ENCODE results near the gene ZNF19. TPM values are rescaled to one million over a fixed set of nuclear protein-coding genes. Genes with fewer than 3 reads are reported as not detected.

Gene ZNF19
- total RNA-seq, 1 experiment from 2014 or later = 5.3 TPM

DNA sequence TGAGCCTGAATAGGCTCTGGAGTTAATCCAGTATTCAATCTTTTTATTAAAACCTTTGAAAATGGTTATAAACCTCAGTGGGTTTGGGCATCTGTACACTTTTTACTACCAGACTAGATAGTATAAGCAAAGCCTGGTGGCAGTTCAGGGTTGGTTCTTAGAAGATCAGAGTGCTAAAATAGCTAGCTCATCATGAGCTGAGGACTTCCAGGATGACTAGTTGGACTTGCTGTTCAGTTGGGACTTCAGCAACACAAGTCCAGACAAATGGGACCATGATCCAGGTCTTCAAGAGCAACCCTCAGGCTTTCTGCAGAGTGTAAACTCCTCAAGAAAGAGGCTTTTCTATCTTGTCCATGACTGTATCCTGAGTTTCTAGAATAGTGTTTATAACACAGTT is 1.2 kb upstream of the ZNF19 start:
- DNase-seq (ENCODE audit: low read depth) = no peak

DNA sequence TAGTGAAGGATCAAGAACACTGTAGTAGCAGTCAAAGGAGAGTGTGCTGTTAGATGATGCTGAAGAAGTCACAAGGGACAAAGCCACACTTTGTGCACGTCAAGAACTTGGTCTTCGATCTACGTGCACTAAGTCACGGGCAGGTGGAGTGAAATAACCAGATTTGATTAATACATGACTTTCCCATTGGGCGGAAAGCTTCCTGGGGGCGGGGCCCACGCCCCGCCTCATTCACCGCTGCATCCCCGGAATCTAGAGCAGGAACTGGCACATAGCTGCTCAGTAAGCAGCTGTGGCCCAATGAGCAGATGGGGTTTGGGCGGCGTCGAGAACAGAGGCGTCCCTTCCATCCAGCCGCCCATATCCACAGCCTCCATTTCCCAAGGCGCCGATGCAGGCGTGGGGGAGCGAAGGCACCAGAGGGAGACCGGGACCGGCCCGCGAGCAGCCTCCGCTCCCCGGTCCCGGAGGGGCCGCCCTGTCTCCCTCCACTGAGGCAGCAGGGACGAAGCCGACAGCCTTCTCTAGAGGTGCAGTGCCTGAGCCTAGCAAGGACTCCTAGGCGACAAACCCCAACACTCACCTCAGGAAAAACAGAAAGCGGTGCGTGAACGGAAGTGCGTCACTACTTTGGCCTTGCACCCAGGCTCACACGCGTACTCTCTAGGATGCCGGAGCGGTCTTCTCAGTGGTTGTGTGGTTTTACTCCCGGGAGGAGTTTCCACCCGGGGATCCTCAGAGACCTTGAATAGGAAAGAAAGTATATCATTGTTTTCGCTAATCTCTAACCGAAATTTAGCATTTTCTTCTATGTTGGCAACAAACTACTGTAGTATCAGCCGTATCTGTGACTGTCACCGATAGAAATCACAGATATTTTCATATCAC is 4.9 kb downstream of the ZNF19 start:
- peak; percentile 92 for DNase-seq (ENCODE audit: low read depth)

DNA sequence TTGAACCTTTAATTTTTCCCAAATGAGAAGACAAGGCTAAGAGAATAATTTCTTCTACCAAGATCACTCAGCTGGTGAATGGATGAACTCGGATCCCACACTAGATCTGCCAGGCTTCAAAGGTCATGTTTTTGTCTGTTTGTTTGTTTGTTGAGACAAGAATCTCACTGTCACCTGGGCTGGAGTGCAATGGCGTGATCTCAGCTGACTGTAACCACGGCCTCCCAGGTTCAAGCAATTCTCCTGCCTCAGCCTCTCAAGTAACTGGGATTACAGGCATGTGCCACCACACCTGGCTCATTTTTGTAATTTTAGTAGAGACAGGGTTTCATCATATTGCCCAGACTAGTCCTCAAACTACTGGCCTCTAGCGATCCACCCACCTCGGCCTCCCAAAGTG is 6.6 kb downstream of the ZNF19 start:
- DNase-seq (ENCODE audit: low read depth) = no peak

DNA sequence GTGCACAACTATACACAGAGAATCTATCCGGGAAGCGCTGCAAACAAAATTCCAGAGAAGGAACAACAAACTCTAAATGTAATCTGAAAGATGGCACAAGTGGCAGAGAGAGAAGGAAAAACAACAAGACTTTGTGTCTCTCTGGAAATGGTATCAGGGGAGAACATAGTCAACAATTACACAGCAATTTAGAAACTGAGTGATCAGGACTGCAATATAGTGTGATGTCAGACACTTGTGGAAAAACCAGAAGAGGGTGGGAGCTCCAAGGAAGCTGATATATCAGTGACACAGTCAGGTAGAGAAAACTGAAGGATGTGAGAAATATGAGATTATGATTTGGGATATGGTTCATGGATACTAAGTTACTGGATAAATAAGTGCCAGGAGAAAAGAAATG is 8.2 kb downstream of the ZNF19 start:
- DNase-seq (ENCODE audit: low read depth) = no peak

DNA sequence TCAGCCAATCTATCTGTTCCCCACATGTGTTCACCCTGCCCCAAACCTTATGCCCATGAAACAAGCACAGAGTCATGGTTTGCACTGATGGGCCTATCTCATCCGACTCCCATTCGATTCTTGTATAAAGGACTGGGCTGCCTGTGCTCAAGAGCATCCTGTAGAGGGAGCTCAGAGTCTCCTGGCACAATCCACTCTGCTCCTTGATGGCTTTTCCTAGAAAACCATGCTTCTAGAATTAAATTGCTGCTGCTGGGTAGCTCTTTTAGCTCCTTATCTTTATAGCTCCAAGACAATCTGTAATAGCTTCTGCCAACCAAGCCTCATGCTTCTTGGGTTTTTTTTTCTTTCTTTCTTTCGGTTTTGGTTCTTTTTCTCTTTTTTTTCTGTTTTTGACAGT is 9.7 kb downstream of the ZNF19 start:
- peak; percentile 28 for DNase-seq (ENCODE audit: low read depth)

DNA sequence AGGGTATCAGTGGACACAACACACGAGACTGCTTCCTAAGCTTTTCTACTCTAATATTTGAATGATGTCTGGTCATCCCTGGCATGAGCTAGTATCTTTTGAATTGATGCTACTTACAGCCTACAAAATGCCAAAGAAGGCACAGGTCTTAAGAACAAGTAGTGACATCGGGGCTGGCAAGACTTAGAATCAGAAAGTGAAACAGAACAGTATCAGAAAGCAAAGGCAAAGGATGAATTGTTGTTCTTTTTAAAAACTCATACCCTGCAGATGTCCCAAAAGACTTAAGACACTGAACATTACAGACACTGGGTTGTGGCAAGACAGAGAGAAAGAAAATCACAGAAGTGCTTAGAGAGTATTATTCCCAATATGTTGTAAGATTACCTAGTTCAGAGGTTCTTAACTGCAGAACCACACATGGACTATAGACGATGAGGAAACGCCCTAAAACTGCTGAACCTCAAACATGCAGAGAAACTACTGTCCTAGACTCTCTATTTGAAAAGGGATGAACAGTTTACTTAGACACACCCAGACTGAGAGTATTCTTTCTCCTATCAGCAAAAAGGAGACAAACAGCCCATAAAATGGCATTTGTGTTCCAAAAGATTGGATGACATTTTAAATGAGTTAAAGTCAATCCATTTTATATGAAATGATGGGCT is 12.5 kb downstream of the ZNF19 start:
- no peak for DNase-seq (ENCODE audit: low read depth)

DNA sequence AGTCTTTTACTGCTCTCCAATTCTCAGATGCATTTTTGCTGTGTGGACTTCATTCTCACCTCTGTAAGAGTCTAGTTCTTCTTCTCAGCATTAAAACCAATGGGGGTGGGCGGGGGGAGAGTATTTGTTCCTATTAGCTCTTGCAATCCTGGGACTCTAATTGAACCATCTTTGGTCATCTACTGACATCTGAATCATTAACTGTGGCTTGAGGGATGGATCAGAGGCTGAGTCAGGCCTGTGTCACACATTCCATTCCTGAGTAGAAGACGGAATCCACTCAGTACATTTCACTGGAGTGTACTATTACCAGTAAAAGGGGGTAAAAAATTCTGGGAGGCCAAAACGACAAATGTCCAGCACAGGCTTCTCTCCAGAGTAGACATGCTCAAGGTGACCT is 14.3 kb downstream of the ZNF19 start:
- peak; percentile 96 for DNase-seq (ENCODE audit: low read depth)

DNA sequence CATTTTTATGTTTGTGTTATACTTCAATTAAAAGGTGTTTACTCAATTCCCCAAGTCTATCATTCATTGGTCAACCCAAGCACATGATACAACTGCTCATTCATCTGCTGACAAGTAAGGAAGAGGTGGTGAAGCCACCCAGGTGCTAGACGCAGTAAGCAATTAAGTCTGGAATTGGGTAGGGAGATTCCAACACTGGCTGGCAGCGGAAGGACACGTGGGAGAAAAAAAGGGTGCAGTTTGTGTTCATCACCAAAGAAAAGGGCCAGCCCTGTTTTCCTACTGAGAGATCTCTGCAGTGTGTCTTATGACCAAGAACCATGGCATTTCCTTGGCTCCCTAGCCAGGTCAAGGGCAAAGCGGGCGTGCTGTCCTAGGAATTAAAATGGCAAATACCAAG is 15.2 kb downstream of the ZNF19 start:
- DNase-seq (ENCODE audit: low read depth) = peak; percentile 64

DNA sequence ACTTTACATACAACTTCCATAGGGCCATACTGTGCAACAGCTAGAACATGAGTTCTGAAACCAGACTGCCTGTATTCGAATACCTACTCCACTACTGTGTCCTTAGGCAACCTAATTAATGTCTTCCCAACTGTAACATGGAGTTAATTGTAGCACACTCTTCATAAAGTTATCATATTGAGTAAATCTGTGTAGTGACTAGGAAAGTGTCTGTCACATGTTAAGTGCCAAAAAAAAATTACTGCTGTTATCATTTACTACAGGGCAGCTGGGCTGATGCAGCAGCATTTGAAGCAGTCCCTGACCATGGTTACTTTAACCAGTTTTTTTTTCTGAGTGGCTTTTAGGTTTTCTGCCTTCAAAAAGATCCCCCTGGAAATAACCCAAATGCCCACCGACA is 16.2 kb downstream of the ZNF19 start:
- DNase-seq (ENCODE audit: low read depth) = no peak

DNA sequence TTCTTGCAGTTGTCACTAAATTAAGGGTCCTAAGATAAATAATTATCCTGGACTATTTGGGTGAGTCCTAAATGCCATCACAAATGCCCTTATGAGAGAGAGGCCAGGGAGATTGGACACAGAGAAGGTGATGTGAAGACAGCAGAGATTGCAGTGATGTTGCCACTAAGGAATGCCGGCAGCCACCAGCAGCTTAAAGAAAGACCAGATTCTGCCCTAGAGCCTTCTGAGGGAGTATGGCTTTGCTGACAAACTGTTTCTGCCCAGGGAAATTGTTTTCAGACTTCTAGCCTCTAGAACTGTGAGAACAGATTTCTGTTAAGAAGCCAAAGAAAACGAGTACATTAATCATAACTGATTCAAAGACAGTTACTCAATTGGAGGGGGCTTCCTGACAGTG is 17.1 kb downstream of the ZNF19 start:
- no peak for DNase-seq (ENCODE audit: low read depth)

DNA sequence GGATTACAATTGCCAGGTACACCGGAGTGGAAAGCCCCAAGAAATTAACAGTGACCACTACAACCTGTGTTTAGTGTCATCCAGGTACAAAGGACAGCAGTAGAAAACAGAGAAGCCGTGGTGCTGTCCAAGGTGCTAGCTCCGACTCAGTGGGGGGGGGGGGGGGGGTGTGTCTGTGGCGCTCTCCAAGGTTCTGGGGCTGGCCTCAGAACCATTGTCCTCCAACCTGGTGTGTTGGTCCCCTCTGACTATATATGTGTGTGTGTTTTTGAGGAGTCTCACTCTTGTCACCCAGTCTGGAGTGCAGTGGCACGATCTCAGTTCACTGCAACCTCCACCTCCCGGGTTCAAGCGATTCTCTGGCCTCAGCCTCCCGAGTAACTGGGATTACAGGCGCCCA is 21.3 kb downstream of the ZNF19 start:
- DNase-seq (ENCODE audit: low read depth) = peak; percentile 41

DNA sequence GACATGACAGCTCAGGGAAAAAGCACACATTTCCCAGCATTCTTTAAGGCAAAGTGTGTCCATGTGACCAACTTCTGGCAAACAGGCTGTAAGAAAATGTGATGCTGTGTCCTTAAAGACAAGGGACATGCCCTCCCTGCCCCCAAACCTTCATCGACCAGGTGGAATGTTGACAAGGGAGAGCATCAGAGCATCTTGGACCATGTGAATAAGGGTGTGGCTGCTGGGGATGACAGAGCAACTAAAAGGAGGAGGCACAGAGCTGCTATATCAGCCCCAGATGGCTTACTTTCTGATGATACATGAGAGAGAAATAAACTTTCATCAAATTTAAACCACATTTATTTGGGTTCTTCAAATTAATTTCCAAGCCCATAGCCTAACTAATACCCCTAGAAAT is 24.9 kb downstream of the ZNF19 start:
- DNase-seq (ENCODE audit: low read depth) = no peak

DNA sequence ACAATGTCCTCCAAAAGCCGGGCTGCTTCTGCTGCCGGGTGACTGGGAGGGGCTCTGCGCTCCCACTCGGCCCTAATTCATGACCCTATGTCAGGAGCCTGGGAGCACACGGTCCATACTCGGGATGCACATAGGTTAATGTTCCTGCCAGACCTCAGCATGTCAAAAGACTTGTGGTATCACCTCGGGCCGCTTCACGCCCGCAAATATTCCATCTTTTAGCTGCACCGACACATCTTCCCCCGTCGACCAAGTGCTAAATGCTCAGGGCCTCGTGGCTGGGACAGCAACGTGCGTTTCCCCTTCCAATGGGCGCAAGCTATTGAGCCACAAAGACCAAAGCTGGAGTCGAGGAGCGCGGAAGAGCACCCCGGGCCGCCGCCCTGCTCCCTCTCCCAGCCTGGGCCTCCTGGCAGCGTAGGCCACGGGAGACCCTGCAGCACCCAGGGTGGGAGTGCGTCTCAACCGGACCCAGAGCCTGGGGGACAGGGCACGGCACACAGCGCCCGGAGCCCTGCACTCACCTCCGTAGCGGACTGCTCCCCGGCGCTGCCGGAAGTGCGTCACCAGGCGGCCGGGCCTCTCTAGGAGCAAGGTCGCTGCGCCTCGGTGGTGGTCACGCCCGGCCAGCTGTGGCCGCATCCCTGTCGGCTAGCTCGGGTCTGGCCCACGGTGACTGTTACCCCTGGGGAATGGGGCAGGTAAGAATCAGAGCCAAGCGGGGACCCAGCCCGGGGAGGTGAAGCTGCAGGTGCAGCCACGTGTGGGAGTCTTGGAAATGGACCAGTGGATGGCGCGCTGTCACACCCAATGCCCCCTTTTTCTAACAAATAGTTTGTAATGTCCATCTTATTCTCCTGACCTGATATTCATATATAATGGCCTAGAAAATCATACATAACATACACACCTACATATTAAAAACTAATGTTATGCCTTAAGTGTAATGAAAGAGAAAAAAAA is 27.2 kb downstream of the ZNF19 start, which contains the start of gene ZNF23:
Gene ZNF23 (minus strand): TSS at position 562 of the 963 bp plus-strand sequence. CDS start 5,451 bp downstream, outside the sequence.
- peak; percentile 68 for DNase-seq (ENCODE audit: low read depth)

DNA sequence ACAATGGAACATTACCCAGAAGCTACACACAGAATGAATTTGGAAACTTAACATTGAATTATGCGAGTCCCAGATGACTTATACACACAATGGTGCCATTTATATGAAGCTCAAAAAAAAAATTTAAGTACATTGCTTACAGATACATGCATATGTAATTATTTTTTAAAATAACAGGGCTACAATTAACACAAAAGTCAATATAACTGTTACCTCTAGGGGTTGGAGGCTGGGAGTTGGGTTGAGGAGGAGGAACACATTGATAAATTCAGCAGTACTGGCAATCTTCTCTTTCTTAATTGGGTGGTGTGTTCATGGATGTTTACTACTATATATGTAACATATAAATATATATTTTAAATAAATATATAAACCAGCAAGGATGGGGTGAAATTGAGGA is 28.2 kb downstream of the ZNF19 start:
- no peak for DNase-seq (ENCODE audit: low read depth)

DNA sequence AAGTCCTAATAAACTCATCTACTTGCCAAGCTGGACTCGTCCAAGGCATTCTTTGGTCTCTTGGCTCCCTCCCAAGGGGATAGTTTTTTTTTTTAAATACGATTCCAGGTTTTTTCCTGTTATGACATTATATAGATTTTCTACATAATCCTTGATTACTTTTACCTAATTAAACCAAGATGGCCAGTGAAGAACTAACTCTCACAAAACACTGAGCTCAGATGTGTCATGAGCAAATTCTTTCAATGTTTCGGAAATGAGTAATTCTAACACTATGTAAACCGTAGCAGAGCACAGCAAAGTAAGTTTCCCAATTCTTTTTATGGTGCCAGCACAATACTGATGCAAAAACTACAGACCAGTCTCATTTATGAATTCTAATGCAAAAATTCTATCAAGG is 28.9 kb downstream of the ZNF19 start:
- DNase-seq (ENCODE audit: low read depth) = peak; percentile 80

DNA sequence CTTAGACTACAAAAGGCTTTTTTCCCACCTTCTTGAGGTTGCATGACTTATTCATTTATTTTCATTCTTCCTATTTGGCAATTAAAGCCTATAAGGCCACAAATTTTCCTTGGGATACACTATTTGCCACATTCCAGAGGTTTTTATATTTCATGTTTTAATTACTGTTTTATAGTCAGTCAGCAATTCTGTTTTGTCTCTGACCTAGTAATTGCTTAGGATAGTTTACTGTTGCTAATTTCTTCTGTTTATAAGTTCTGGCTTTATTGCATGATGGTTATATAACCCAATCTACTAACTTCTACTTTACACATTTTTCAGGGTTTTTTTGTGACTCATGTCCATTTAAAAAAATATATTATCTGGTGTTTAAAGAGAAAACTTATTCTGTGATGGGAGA is 29.6 kb downstream of the ZNF19 start:
- DNase-seq (ENCODE audit: low read depth) = no peak

DNA sequence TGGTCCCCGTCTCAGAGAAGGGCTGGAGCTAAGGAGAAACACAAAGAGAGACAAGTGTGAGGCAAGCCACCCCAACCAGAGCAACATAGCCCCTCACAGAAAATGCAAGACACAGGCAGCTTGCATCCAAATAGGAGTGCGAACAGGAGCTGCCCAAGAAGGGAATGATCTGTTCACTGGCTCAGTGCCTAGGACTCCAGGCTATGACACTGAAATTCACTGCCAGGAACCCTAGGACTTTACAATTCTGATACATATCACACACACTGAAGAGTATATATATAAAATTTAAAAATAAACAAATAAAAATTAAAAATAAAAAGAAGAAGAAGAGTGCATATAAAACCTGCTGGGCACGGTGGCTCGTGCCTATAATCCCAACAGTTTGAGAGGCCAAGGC is 32.3 kb downstream of the ZNF19 start:
- no peak for DNase-seq (ENCODE audit: low read depth)

DNA sequence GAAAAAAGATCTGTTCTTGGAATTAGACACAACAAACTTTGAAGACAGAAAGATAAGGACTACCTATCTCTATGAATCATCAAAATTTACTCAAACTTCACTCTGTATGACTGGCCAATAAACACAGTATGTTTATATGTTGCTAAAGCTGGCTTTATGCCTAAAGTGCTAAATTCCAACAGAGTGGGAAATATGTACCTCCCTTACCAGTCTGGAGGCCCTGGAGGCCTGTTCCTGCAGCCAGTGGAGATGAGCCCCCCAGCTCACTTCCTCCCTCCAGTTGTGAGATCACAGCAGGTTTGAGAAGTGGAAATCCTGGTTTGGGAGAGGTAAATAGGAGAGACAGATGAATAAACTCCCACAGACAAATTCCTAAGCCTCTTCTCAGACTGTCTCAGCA is 36.1 kb downstream of the ZNF19 start:
- DNase-seq (ENCODE audit: low read depth) = peak; percentile 69

DNA sequence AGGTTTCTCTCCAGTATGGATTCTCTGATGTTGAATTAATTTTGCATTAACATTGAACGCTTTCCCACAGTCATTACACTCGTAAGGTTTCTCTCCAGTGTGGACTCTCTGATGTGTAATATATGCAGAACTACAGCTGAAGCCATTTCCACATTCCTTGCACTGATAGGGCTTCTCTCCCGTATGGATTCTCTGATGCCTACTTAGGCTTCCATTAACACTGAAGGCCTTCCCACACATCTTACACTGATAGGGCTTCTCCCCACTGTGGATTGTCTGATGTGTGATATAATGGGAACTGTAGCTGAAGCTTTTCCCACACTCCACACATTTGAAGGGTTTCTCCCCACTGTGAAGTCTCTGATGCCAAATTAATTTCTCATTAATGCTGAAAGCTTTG is 40.1 kb downstream of the ZNF19 start:
- no peak for DNase-seq (ENCODE audit: low read depth)

DNA sequence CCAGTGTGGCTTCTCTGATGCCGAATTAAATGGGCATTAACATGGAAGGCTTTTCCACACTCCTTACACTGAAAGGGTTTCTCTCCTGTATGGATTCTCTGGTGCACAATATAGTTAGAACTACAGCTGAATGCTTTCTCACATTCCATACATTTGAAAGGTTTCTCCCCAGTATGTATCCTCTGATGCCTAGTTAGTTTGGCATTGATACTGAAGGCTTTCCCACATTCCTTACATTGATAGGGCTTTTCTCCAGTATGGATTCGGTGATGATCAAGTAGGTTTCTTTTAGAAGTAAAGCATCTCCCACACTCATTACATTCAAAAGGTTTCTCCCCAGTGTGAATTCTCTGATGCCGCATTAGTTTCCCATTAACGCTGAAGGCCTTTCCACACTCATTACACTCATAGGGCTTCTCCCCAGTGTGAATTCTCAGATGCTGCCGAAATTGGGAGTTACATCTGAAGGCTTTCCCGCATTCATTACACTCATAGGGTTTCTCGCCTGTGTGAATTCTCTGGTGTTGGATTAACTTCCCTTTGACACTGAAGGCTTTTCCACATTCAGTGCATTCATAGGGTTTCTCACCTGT is 40.8 kb downstream of the ZNF19 start:
- no peak for DNase-seq (ENCODE audit: low read depth)

DNA sequence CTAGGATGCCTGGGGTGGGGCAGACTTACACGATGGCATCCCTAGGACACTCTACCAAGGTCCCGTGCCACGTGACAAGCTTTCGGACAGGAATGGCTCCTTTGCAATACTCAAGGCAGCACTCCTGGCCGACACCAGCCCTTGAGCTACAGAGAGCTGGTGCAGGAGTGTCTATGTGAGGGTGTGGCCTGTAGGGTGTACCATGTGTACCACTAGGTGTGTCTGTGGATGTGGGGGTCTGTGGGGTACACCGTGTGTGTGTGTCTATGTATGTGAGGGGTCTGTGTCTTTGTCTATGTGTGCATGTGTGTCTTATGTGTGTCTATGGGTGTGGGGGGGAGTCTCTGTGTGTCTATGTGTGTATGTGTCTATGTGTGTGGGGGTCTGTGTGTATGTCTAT is 45.4 kb downstream of the ZNF19 start:
- DNase-seq (ENCODE audit: low read depth) = no peak

DNA sequence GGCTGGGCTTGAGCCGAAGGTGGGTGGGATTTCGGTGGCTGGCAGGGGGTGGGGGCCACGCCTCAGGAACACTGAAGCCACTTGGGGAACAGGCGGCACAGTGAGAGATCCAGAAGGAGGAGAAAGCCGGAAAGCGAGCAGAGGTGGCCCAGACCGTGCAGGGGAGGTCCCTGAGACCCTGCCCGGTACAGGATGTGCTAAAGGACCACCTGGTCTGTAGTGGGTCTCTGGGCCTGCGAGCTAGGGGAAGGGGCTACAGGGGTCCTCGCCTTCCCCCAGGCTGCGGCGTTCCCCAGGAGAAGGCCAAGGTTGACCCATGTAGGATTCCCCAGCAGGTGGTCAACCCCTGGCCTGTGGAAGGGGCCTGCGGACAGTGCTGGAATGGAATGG is 47.1 kb downstream of the ZNF19 start, which contains the start of gene TLE7:
Gene TLE7 (minus strand): TSS at position 4 of the 390 bp plus-strand sequence. CDS start 8,730 bp downstream, outside the sequence.
- DNase-seq (ENCODE audit: low read depth) = no peak
